DMS53 treated with DMSO at 0.1 percent for 48 hours (cell line): ENCODE data around the gene OPN4.
A peak's percentile ranks its signal among the peaks of the same experiment; 100 is the strongest.

ENCODE experiments used
- DNase-seq: peaks from one replicate; lab custom pipeline; 2025; ENCODE audit not compliant: unreplicated experiment; lab: John Stamatoyannopoulos, UW

Gene OPN4

GRCh38 chr10:86662186-86663045 is 8.1 kb downstream of the OPN4 start:
- DNase-seq, result no peak

- DNase-seq, result no peak
Measured at GRCh38 chr10:86663046-86663345, 8.6 kb downstream of the OPN4 start.

GRCh38 chr10:86663576-86664339 is 9.4 kb downstream of the OPN4 start:
- DNase-seq, result no peak

GRCh38 chr10:86664341-86665217 is 10.2 kb downstream of the OPN4 start:
- no peak for DNase-seq

- DNase-seq, result no peak
Measured at GRCh38 chr10:86665218-86665607, 10.9 kb downstream of the OPN4 start.

GRCh38 chr10:86665868-86666267 is 11.5 kb downstream of the OPN4 start:
- no peak for DNase-seq

- DNase-seq, result no peak
Measured at GRCh38 chr10:86666538-86666937, 12.2 kb downstream of the OPN4 start.

GRCh38 chr10:86667421-86668181 is 13.3 kb downstream of the OPN4 start:
- DNase-seq, result no peak

- DNase-seq, result peak; percentile 31
Measured at GRCh38 chr10:86668297-86669165, 14.2 kb downstream of the OPN4 start, which contains the start of gene LDB3. Gene LDB3, plus strand, starts transcription at chr10:86668511. Its CDS starts 181 bp downstream, at chr10:86668692.

- no peak for DNase-seq
Measured at GRCh38 chr10:86670290-86670811, 16.0 kb downstream of the OPN4 start.

- DNase-seq, result no peak
Measured at GRCh38 chr10:86670876-86671275, 16.5 kb downstream of the OPN4 start.

- peak; percentile 12 for DNase-seq
Measured at GRCh38 chr10:86671419-86671818, 17.1 kb downstream of the OPN4 start.

GRCh38 chr10:86671985-86672710 is 17.8 kb downstream of the OPN4 start:
- no peak for DNase-seq

GRCh38 chr10:86673216-86673826 is 19.0 kb downstream of the OPN4 start:
- DNase-seq, result no peak

- no peak for DNase-seq
Measured at GRCh38 chr10:86673827-86674581, 19.7 kb downstream of the OPN4 start.

- DNase-seq, result no peak
Measured at GRCh38 chr10:86674912-86675311, 20.6 kb downstream of the OPN4 start.

GRCh38 chr10:86677374-86677773 is 23.0 kb downstream of the OPN4 start:
- no peak for DNase-seq
